Measurements from ENCODE around the gene SSTR4.

DNA sequence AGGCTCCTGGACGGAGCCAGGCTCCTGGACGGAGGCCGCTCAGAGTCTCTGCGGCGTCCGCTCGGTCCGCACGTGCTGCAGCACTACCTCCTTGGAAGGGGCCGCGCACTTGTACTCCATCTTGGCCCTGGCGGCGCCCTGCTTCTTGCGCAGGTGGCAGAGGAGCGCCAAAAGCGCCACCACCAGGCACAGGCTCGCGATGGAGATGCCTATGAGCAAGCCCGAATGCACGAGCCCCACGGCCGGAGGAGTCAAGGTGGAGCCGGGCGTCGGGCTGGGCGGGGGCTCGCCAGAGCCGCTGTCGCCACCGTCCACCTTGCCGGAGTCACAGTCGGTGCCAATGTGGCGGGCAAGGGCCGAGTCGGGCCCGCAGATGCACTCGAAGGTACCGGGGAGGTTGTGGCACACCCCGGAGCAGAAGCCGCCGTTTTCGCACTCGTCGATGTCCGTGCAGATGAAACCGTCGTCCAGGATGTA is 12.7 kb downstream of the SSTR4 start:
- TF ChIP-seq, protein P1, sequence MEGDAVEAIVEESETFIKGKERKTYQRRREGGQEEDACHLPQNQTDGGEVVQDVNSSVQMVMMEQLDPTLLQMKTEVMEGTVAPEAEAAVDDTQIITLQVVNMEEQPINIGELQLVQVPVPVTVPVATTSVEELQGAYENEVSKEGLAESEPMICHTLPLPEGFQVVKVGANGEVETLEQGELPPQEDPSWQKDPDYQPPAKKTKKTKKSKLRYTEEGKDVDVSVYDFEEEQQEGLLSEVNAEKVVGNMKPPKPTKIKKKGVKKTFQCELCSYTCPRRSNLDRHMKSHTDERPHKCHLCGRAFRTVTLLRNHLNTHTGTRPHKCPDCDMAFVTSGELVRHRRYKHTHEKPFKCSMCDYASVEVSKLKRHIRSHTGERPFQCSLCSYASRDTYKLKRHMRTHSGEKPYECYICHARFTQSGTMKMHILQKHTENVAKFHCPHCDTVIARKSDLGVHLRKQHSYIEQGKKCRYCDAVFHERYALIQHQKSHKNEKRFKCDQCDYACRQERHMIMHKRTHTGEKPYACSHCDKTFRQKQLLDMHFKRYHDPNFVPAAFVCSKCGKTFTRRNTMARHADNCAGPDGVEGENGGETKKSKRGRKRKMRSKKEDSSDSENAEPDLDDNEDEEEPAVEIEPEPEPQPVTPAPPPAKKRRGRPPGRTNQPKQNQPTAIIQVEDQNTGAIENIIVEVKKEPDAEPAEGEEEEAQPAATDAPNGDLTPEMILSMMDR (conservative IDR thresholded peaks at IDR 0.05 in 1 of 2, IDR thresholded peaks at IDR 0.05 in 1 of 2; ENCODE audit: low read depth in 1 of 2, low read length in 2 of 2) = no peak
- no peak for TF ChIP-seq EZH2 (IDR thresholded peaks at IDR 0.05; ENCODE audit: low read length, missing control alignments)
